ELF-1 (cell line): ENCODE results near the gene SULF2.
"Not testable (repeated sequence)": the region's sequence is repeated elsewhere in the genome, so short reads cannot be mapped to it uniquely, and the experiment has no call there.

Source experiments
- DNase-seq: peaks from one replicate; pipeline ENCODE4 v3.0.0-alpha.2; 2016; ENCODE audit warnings: low read depth, low spot score

The SULF2 gene

GRCh38 chr20:47804972-47805371 lies 19.7 kb upstream of the SULF2 start:
- not testable (repeated sequence) for DNase-seq

GRCh38 chr20:47804224-47804825 lies 19.0 kb upstream of the SULF2 start:
- DNase-seq = peak; percentile 91

DNA sequence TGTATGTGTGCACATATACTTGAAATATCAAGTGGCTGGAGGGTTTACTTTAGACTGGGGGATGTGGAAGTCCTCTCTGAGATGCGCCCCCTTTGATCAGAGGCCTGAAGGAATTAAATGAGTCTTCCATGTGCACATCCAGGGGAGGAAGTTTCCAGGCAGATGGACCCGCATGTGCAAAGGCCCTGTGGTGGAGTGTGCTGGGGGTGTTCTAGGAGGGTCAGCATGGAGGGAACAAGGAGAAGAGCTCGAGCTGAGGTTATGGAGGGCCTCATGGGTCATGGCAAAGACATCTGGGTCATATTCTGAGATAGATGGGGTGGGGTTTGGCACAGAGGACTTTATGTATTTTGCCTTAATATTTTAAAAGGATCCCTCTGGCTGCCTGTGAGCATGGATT lies 17.7 kb upstream of the SULF2 start:
- no peak for DNase-seq

- DNase-seq = no peak
Measured at GRCh38 chr20:47802226-47802920, 17.1 kb upstream of the SULF2 start.

DNA sequence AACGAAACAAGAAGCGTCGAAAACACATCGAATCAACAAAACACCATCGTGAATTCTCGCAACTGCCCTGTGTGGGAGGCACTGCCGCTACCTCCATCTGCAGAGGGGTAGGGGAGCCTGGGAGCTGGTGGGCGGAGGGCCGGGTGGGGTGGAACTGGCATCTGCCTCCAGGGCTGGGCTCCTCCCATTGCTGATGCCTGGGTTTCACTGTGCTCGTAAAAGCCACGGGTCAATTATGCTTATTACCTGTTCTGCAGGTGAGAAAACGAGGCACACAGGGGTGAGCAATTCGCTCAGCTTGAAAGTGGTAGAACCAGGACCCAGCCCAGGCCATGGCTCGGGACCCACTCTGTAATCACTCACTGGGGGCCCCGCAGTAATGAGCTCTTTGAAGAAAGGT lies 16.5 kb upstream of the SULF2 start:
- no peak for DNase-seq

GRCh38 chr20:47801079-47801478 lies 15.8 kb upstream of the SULF2 start:
- no peak for DNase-seq

- DNase-seq = no peak
Measured at GRCh38 chr20:47800623-47801022, 15.3 kb upstream of the SULF2 start.

DNA sequence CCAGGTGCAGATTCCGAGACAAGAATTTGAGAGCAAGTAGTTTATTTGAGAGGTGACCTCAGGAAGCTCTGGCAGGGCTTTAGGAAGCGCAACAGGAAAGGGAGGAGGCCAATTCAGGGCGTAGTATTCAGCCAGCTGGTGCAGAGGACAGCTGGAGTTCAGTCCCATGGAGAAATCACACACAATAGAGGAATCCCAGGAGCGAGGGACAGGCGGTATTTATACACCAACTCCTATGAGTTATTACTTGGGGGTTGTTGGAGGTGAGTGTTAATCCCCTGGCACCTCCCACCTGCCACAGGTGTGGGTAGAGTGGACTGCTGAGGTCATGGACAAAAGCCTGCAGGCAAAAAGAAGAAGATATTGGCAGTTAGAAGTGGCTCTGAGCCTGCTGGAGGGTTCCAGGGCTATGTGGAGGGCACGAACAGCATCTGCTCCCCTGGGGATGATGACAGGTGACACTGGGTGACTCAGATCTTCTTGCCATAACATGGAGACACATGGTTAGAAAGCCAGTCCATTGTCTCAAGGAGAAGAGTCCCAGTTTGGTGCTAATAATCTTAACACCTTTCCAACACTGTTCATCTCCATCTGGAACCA lies 13.9 kb upstream of the SULF2 start:
- no peak for DNase-seq

GRCh38 chr20:47796971-47797370 lies 11.7 kb upstream of the SULF2 start:
- DNase-seq = no peak

- no peak for DNase-seq
Measured at GRCh38 chr20:47795214-47795907, 10.1 kb upstream of the SULF2 start.

DNA sequence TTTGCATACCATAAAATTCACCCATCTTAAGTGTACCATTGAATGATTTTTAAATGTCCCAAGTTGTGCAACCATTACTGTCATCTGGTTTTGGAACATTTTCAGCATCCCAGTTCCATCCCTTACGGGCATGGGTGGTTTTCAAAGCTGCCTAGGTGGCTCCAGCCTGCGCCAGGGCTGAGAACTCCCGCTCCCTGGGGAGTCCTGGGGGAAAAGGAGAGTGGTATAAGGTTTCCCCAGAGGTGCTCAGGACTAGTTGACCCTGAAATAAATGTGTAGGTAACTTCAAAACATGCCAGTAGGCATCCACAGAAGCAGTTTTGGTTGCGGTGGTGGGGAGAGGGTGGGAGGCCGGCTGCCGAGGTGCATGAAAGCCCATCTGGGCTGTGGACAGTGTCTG lies 9.0 kb upstream of the SULF2 start:
- not testable (repeated sequence) for DNase-seq

DNA sequence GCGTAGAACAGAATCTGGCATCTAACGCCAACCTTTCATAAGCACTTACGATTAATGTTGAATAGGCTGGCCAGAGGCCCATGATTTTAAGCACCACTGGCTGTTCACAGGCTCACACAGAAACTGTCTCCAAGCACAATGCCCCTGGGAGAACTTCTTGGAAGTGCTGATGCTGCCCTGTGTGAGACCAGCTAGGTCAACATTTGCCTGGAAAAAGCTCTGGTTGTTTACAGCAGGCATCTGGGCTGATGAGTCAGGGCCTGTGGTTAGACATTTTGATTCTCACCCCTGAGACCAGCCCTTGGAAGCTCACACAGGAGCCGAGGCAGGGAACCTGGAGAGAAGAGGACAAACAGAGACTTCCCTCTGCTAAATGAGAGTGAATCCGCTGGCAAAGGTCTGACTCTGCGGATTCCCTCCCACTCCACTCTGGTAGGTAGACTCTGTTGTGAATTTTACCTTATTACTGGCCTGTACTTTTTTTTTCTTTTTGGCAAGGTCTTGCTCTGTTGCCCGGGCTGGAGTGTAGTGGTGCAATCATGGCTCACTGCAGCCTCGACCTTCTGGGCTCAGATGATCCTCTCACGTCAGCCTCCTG lies 6.8 kb upstream of the SULF2 start:
- peak; percentile 83 for DNase-seq

DNA sequence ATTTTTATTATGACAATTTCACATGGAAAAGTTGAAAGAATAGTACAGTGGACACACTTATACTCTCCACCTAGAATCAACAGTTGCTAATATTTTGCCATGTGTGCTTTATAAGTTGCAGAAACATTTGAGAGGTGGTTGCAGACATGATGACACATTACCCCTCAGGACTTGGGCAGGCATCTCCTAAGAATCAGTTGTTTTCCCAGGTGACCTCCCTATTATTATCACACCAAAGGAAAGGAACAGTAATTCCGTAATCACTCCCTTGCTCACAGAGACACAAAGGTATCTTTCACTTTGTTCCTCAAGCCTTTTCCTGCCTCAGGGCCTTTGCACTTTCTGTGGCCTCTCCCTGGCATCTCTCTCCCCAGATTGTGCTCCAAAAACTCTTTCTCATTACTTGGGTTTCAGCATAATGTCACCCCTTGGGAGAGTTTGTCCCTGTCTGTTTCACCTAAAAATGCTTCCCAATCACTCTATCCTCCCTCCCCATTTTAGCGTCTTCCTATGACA lies 5.9 kb upstream of the SULF2 start:
- DNase-seq = no peak

DNA sequence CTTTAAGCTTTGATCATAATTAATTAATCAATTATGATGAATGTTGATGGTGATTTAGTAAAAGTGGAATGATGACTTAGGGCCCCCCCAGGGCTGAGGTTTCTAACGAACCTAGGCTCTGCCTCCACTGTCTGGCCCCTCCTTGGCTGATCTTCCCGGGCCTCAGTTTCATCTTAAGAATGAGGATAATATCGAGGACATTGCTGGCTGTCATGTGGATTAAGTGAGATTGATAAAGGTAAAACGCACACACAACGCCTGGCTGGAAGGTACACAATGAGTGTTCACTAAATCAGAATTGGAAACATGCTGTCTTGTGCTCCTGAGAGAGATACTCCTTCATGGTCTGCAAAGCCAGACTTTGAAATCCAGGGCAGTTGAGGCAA lies 5.3 kb upstream of the SULF2 start:
- no peak for DNase-seq

DNA sequence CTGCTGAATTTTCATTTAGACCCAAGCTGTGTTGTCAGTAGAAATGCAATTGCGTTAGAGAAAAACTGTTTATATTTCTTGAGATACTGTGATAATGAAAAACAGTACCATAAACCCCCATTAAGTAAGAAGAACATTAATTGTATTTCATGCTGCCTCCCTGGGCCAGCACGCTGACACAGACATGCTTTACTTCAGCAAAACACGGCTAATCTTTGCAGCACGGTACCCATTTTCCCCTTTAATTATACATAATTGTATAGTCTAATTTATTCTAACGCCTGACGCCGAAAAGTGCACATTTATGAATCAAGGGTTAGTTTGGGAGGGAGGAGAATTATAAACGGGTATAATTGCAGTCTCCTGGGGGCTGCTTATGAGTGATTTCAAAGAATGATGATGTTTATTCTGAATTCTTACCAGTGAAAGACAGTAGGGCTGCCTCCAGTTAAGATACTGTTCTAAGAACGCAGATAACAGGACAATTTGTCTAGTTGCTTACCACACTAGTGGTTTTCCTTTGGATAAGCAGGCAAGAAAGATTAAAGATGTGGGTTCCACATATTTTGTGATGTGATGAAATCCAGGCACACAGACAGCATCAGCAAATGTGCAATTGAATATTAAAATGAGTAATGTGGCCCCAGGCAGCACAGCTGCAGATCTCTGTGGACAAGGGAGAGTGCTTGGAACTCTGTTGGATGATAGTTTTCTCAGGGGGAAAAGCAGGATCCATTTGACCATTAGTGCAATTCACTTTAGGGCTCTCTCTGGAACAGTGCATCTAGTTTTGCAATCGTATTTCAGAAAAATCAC lies 4.7 kb upstream of the SULF2 start:
- DNase-seq = no peak

DNA sequence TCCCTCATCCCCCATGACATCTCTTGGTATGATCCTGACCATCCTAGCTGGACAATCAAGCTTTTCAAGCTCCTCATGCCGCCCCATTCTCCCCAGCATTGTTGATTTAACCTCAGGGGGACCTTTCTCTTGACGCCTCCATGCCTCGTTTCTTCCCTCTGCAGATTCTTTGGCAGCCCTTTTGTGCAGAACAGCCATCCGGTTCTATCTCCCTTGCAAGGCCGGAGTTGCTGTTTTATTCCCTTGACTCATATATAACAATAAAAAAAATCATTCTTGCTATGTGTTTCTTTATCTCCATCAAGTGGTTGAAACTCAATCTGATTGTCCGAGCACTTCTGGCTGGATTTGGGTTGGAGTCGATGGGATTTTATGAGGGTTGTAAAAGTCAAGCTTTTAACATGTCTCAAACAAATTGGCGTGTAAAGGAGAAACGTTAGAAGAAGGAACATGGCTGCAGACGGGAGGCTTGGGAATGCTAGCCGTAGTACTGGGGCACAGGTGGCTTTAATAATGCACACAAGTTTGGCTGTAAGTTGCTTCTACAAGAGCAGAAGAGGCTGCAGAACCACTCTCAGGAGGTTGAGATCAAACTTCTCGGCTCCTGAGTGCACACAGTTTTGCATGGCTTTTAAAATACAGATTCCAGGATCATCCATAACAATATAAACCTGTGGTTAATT lies 3.9 kb upstream of the SULF2 start:
- peak; percentile 69 for DNase-seq

DNA sequence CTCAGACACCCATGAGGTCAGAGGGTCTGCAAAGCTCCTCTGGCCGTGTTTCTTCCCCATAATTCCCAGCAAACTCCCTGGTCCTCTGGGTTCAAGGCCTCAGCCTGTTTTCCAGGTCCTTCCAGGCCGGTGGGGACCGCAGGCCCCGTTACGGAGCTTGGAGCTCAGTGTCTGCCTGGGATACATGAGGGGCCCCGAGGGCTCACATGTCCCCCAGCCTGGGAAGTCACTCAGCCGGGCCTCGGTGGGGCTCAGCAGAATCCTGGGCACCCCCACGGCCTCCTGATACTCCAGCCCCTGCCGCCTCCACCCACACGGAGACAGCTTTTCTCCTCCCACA lies 3.4 kb upstream of the SULF2 start:
- DNase-seq = no peak

DNA sequence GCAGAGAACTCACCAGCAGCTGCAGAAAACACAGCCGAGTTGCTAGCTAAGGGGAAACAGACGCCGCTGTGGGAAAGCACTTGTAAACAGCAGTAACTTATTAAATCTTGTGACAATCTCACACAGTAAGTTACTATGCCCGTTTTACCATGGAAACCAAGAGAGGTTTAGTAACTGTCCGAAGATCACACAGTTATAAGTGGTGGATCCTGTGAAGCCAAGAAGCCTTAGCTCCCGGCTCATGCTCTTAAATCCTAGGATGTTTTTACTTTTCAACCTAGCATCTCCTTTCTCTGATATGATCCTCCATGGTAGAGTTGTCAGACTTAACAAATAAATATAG lies 1.5 kb upstream of the SULF2 start:
- no peak for DNase-seq

- DNase-seq = peak; percentile 87
Measured at GRCh38 chr20:47785854-47786764, 828 bp upstream of the SULF2 start.
